ENCODE data around the gene RNASE4. TPM values are rescaled to one million over a fixed set of nuclear protein-coding genes. Genes with fewer than 3 reads are reported as not detected.
"Not testable (repeated sequence)": the region's sequence is repeated elsewhere in the genome, so short reads cannot be mapped to it uniquely, and the experiment has no call there.

RNASE4 gene
- total RNA-seq, 1 experiment from 2014 or later = 3.9 TPM

DNA sequence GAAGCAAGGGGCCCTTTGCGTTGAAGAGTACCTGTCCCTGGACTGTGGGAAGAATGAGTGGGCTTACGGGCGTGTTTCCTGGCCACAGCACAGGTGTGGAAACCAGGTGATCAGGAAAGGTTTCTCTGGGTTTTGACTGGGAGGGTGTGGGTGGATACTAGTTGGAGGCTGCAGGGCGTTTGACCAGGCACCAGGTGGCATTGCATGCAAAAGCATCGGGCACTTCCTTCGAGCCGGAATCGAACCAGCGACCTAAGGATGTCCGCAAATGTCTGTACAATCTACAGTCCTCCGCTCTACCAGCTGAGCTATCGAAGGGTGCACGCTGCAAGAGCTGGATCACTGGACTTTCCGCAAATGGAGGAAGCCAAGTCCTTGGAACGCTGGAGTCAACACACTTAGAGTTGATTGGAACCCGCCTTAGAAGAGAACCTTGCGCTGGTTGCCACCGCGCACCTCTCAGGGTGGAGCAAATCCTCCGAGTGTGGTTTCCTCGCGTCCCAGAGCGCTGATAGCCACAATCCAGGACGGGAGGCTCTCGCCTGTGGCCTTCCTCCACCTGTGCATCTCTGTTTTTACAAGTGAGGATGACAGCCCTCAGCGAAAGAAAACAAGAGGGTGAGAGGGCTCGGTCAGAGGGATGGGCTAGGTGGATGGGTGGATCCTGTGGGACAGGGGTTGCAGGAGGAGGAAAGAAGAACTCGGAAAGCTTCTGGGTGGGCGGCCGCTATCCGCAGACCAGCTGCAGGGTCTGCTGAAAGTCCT is 21.2 kb upstream of the RNASE4 start (continued):
- TF ChIP-seq REST (IDR thresholded peaks at IDR 0.05; ENCODE audit: low read depth) = no peak
- TF ChIP-seq CBX3 (IDR thresholded peaks at IDR 0.05; ENCODE audit: low read depth) = peak; percentile 92

DNA sequence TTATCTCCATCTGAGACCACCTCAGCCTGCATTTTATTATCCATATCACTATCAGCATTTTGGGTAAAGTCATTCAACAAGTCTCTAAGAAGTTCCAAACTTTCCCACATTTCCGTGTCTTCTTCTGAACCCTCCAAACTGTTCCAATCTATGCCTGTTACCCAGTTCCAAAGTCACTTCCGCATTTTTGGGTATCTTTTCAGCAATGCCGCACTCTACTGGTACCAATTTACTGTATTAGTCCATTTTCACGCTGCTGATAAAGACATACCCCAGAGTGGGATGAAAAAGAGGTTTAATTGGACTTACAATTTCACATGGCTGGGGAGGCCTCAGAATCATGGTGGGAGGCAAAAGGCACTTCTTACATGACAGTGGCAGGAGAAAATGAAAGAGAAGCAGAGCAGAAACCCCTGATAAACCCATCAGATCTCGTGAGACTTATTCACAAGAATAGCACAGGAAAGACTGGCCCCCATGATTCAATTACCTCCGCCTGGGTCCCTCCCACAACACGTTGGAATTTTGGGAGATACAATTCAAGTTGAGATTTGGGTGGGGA is 17.9 kb upstream of the RNASE4 start:
- peaks cover 9 to 23% of the 10 kb centered on the region in 2 experiments; a peak in 3 of 4 replicates for H3K4me1 ChIP-seq (ENCODE audit: control insufficient read depth in 1 of 2, insufficient read depth in 2 of 2, low read length in 2 of 2)
- H3K4me2 ChIP-seq (ENCODE audit: low read length); H3K4me3 ChIP-seq (replicated peaks in 1 of 2; ENCODE audit: low read depth in 1 of 2, low read length in 2 of 2); H4K20me1 ChIP-seq (ENCODE audit: insufficient read depth); H3K9me3 ChIP-seq (ENCODE audit: control insufficient read depth in 1 of 2, insufficient read depth in 1 of 2, low read depth in 1 of 2, low read length in 2 of 2); POLR2A ChIA-PET; H3K9ac ChIP-seq (ENCODE audit: low read length); intact Hi-C loops (cut with micrococcal nuclease); H3K9me2 ChIP-seq (ENCODE audit: insufficient read depth); DNase-seq (ENCODE audit: low read depth, low spot score); H3K27me3 ChIP-seq (ENCODE audit: insufficient read depth, low read length); H3K27ac ChIP-seq (ENCODE audit: low read depth, low read length); ATAC-seq; CTCF ChIA-PET; RAD21 ChIA-PET (ENCODE audit: low non-redundant PET in 1 of 2, low total read pairs in 2 of 2, uncharacterized antibody in 2 of 2, unreplicated experiment in 2 of 2); BruUV-seq (replicated peaks); H3K36me3 ChIP-seq (ENCODE audit: control insufficient read depth in 1 of 2, insufficient read depth in 2 of 2, low read length in 2 of 2); H3K79me2 ChIP-seq (ENCODE audit: insufficient read depth, low read length); H2AFZ ChIP-seq (ENCODE audit: low read depth, low read length, poor library complexity, severe bottlenecking): not testable (repeated sequence)
